Sigmoid colon (tissue), 3 donors: ENCODE measurements around the gene AGR2.

ENCODE experiments used
- CTCF ChIP-seq, 4 experiments: fragments of 450-650 bp in 3 of 4; fragments of 200-600 bp in 1 of 4; IDR thresholded peaks; one replicate each; pipeline ENCODE4 v1.5.1; 2016 to 2019; ENCODE audit warnings: antibody characterized with exemption in 4 of 4, mild to moderate bottlenecking in 3 of 4, moderate library complexity in 2 of 4
- POLR2A ChIP-seq, 2 donors: fragments of 450-650 bp; IDR thresholded peaks; one replicate each; pipeline ENCODE4 v1.6.1; 2016; ENCODE audit warnings: antibody characterized with exemption in 2 of 2, mild to moderate bottlenecking in 2 of 2, moderate library complexity in 2 of 2

- TF ChIP-seq CTCF (IDR thresholded peaks at IDR 0.05) (no peak), POLR2A (IDR thresholded peaks at IDR 0.05) (no peak)
These were observed 42.6 kb downstream of the AGR2 start for GRCh38 chr7:16762177-16762576.
